Measurements from ENCODE around the gene ROS1.

The ROS1 gene

GRCh38 chr6:117303323-117303722 lies 122.4 kb downstream of the ROS1 start:
- FAIRE-seq (no peak), DNase-seq (ENCODE audit: insufficient read length, low spot score) (no peak)
- TF ChIP-seq, protein P1, sequence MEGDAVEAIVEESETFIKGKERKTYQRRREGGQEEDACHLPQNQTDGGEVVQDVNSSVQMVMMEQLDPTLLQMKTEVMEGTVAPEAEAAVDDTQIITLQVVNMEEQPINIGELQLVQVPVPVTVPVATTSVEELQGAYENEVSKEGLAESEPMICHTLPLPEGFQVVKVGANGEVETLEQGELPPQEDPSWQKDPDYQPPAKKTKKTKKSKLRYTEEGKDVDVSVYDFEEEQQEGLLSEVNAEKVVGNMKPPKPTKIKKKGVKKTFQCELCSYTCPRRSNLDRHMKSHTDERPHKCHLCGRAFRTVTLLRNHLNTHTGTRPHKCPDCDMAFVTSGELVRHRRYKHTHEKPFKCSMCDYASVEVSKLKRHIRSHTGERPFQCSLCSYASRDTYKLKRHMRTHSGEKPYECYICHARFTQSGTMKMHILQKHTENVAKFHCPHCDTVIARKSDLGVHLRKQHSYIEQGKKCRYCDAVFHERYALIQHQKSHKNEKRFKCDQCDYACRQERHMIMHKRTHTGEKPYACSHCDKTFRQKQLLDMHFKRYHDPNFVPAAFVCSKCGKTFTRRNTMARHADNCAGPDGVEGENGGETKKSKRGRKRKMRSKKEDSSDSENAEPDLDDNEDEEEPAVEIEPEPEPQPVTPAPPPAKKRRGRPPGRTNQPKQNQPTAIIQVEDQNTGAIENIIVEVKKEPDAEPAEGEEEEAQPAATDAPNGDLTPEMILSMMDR (IDR thresholded peaks at IDR 0.05; ENCODE audit: insufficient read depth, missing control alignments), result no peak

DNA sequence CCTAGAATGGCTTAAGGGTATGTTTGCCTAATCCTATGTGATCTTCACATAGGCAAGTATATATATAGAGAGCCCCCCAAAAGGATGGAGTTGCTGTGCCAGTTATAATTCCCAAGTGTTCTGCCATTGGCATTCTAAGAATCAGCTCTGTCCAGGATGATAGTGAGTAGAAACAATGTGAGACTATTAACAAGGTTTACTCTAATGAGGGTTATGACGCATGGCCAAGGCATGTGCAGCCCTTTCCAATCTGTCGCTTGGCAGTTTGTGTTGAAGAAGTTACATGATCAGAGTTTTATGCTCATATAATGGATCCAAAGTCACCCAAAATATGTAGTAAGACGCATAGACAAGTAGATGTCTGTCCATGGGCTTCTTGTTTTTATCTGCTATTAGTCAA lies 126.8 kb downstream of the ROS1 start:
- TF ChIP-seq, protein P1 (IDR thresholded peaks at IDR 0.05; ENCODE audit: insufficient read depth, missing control alignments), result no peak
- FAIRE-seq (no peak), DNase-seq (ENCODE audit: insufficient read length, low spot score) (no peak)

- no peak for FAIRE-seq
- no peak for DNase-seq (ENCODE audit: insufficient read length, low spot score)
Measured at GRCh38 chr6:117290173-117290846, 135.4 kb downstream of the ROS1 start.

GRCh38 chr6:117288083-117288715 lies 137.5 kb downstream of the ROS1 start:
- DNase-seq (ENCODE audit: insufficient read length, low spot score) (no peak), FAIRE-seq (no peak)
- TF ChIP-seq, protein P1 (IDR thresholded peaks at IDR 0.05; ENCODE audit: insufficient read depth, missing control alignments), result no peak

More at GRCh38 chr6:117290173-117290846, 135.4 kb downstream of the ROS1 start:
- TF ChIP-seq, protein P1 (IDR thresholded peaks at IDR 0.05; ENCODE audit: insufficient read depth, missing control alignments), result no peak

DNA sequence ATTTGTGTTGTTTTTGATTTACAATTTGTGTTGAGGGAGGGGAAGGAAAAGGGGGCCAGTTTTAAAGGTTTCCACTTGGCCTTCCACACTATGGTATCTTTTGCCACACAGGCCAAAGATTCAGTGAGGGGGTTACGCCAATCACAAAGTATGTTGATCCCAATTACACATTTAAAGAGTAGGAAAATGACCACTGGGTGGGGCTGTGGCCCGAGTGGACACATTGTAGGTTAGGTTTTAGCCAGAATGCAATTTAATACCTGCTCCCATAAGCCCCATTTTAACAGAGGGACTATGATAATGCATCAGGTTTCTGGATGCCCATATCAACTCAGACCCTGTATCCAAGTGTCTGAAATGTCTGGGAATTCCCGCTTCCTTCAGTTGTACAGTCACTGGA lies 144.8 kb downstream of the ROS1 start:
- FAIRE-seq (no peak), DNase-seq (ENCODE audit: insufficient read length, low spot score) (no peak)
- TF ChIP-seq, protein P1 (IDR thresholded peaks at IDR 0.05; ENCODE audit: insufficient read depth, missing control alignments), result peak; percentile 5

DNA sequence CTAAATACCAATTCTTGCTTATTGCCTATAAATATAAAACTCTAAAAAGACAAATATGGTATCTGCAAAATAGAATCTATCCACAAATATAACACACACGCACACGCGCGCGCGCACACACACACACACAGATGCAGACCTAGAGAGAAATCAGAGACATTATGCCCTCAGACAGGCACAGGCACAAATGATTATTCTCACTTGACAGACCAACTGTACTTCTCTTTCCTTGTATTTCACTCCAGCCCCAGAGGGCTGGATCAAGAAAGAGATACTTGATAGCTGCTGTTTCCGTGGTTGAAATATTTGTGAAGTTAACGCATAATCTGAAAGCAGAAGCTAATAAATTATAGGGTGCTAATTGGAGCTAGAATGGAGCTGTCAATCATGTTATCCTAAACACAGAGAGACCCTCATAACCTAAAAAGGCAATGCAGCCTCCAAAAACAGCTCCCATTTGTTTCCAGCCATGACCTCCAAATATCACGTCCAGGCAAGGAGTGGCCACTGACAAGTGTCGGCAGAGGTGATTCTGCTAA lies 148.9 kb downstream of the ROS1 start:
- FAIRE-seq (no peak), DNase-seq (ENCODE audit: insufficient read length, low spot score) (no peak)
- TF ChIP-seq, protein P1 (IDR thresholded peaks at IDR 0.05; ENCODE audit: insufficient read depth, missing control alignments), result no peak

- TF ChIP-seq, protein P1 (IDR thresholded peaks at IDR 0.05; ENCODE audit: insufficient read depth, missing control alignments), result no peak
- no peak for FAIRE-seq
- no peak for DNase-seq (ENCODE audit: insufficient read length, low spot score)
Measured at GRCh38 chr6:117275711-117276110, 150.0 kb downstream of the ROS1 start.
